ENCODE results near the gene GALNT1. TPM values are rescaled to one million over a fixed set of nuclear protein-coding genes. Genes with fewer than 3 reads are reported as not detected.
"Not testable (repeated sequence)": the region's sequence is repeated elsewhere in the genome, so short reads cannot be mapped to it uniquely, and the experiment has no call there.

GALNT1 gene
- total RNA-seq, 4 donors from 2014 or later: 38.7 to 52.1 (median 46.8) TPM

GRCh38 chr18:35547008-35547605 lies 34.4 kb upstream of the GALNT1 start:
- Histone ChIP-seq H3K36me3 (no peaks in the 10 kb centered on the region), H3K4me3 (no peak overlapping the region), H3K27me3 (no peaks in the 10 kb centered on the region), H3K9me3 (no peaks in the 10 kb centered on the region), H3K27ac (no peak overlapping the region), H3K4me1 (no peaks in the 10 kb centered on the region)
- no peak for ATAC-seq
- no peak for TF ChIP-seq EP300 (IDR thresholded peaks at IDR 0.05)
- WGBS, 2 donors (ENCODE audit: low coverage in 1 of 2): 81 to 88% methylated on average over 2 of the region's 2 CpGs

GRCh38 chr18:35549564-35549963 lies 32.0 kb upstream of the GALNT1 start:
- no peak for TF ChIP-seq CTCF (IDR thresholded peaks at IDR 0.05)
- no peak for TF ChIP-seq POLR2A (IDR thresholded peaks at IDR 0.05)
- TF ChIP-seq POLR2AphosphoS5 (IDR thresholded peaks at IDR 0.05): no peak
- TF ChIP-seq EP300 (IDR thresholded peaks at IDR 0.05): no peak
- Histone ChIP-seq H3K27me3 (no peaks in the 10 kb centered on the region), H3K36me3 (no peaks in the 10 kb centered on the region), H3K9me3 (no peaks in the 10 kb centered on the region), H3K27ac (no peak overlapping the region), H3K4me1 (no peaks in the 10 kb centered on the region), H3K4me3 (no peak overlapping the region)
- 23 to 88% methylated on average over 1 of the region's 1 CpG for WGBS, 2 donors (ENCODE audit: low coverage in 1 of 2)
- ATAC-seq: no peak

- Histone ChIP-seq H3K27ac (no peak overlapping the region), H3K4me1 (no peaks in the 10 kb centered on the region), H3K27me3 (no peaks in the 10 kb centered on the region), H3K9me3 (no peaks in the 10 kb centered on the region), H3K36me3 (no peaks in the 10 kb centered on the region), H3K4me3 (no peak overlapping the region)
- TF ChIP-seq POLR2A (IDR thresholded peaks at IDR 0.05) (no peak), EP300 (IDR thresholded peaks at IDR 0.05) (no peak), CTCF (IDR thresholded peaks at IDR 0.05) (no peak), POLR2AphosphoS5 (IDR thresholded peaks at IDR 0.05) (no peak)
- ATAC-seq: no peak
- 64 to 67% methylated on average over 1 to 2 of the region's 2 CpGs for WGBS, 2 donors (ENCODE audit: low coverage in 1 of 2)
These were observed 28.2 kb upstream of the GALNT1 start for GRCh38 chr18:35553300-35553699.

- H3K27me3 ChIP-seq, ATAC-seq, H3K27ac ChIP-seq, H3K4me3 ChIP-seq, H3K36me3 ChIP-seq, H3K4me1 ChIP-seq, H3K9me3 ChIP-seq: not testable (repeated sequence)
- 86 to 100% methylated on average over 1 to 5 of the region's 5 CpGs for WGBS, 2 donors (ENCODE audit: low coverage in 1 of 2)
These were observed 26.0 kb upstream of the GALNT1 start for GRCh38 chr18:35555538-35555937.

- no peak overlapping the region for H3K4me3 ChIP-seq
- no peaks in the 10 kb centered on the region for H3K9me3 ChIP-seq
- ATAC-seq: no peak
- H3K27ac ChIP-seq: no peak overlapping the region
- H3K36me3 ChIP-seq: no peaks in the 10 kb centered on the region
- no peaks in the 10 kb centered on the region for H3K27me3 ChIP-seq
- TF ChIP-seq CTCF (IDR thresholded peaks at IDR 0.05): no peak
- no peak for TF ChIP-seq POLR2AphosphoS5 (IDR thresholded peaks at IDR 0.05)
- TF ChIP-seq EP300 (IDR thresholded peaks at IDR 0.05): no peak
- TF ChIP-seq POLR2A (IDR thresholded peaks at IDR 0.05): no peak
- H3K4me1 ChIP-seq: no peaks in the 10 kb centered on the region
These were observed 21.7 kb upstream of the GALNT1 start for GRCh38 chr18:35559867-35560266.

- no peaks in the 10 kb centered on the region for H3K27me3 ChIP-seq
- ATAC-seq: no peak
- H3K27ac ChIP-seq: no peak overlapping the region
- TF ChIP-seq CTCF (IDR thresholded peaks at IDR 0.05) (no peak), POLR2AphosphoS5 (IDR thresholded peaks at IDR 0.05) (no peak), POLR2A (IDR thresholded peaks at IDR 0.05) (no peak), EP300 (IDR thresholded peaks at IDR 0.05) (no peak)
- no peak overlapping the region for H3K4me3 ChIP-seq
- no peaks in the 10 kb centered on the region for H3K9me3 ChIP-seq
- 62 to 84% methylated on average over 3 of the region's 3 CpGs for WGBS, 2 donors (ENCODE audit: low coverage in 1 of 2)
- H3K36me3 ChIP-seq: no peaks in the 10 kb centered on the region
- no peaks in the 10 kb centered on the region for H3K4me1 ChIP-seq
These were observed 16.6 kb upstream of the GALNT1 start for GRCh38 chr18:35564795-35565453.

All from gastroesophageal sphincter (tissue), 4 donors.